Coronary artery (tissue), 2 donors: ENCODE measurements around the gene UPK3A.
"Not testable (repeated sequence)": the region's sequence is repeated elsewhere in the genome, so short reads cannot be mapped to it uniquely, and the experiment has no call there.

Experiments used
- DNase-seq: peaks from one replicate; pipeline ENCODE4 v3.0.0-alpha.2; 2017; ENCODE audit warnings: low spot score
- H3K27ac ChIP-seq, 2 donors: fragments of 200-600 bp; sonication (generic); one replicate each; pipeline ENCODE4 v1.5.1; 2016 to 2019
- H3K4me3 ChIP-seq: fragments of 200-600 bp; sonication (generic); 2 replicates; pipeline ENCODE4 v1.5.1; 2016; ENCODE audit warnings: mild to moderate bottlenecking, moderate library complexity
- TF ChIP-seq, protein P1 (sequence below): fragments of 200-600 bp; sonication (generic); IDR thresholded peaks from one replicate; pipeline ENCODE4 v1.5.1; 2019; ENCODE audit warnings: antibody characterized with exemption

The UPK3A gene

DNA sequence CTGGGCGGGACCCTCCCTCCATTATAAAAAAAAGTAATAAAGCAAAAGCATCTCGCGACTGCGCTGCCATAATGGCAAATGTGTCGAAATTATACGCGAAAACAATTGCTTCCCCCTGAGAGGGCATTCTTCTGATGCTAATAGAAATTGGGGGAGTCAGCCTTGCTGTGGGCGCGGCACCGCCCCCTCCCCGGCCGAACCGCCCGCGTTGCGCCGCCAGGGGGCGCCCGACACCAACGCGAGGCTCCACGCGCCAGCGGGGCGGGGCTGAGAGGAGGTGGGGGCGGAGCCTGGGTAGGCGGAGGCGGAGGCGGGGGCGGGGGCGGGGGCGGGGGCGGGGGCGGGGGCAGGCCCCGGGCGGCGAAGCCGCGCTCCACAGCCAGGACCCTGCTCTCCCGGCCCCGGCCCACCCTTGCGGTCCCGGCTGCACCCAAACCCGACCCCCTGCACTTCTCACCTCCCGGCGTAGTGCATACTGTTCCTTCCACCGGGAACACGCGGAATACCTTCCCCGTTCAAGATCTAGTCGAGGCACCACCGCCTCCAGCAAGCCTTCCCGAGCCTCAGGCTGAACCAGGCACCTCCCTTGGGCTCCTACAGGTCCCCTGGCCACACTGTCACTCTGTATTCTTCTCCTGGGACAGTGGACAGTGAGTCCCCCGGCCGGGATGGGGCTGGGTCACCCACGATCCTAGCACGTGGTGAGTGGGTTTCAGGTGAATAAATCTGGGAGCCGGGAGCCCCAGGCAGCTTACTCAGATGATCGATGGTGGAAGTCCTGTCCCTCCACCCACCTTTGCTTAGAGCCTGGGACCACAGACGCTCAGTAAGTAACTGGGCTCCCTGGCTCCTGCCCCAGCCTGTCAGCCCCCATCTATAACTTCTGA is 15.5 kb upstream of the UPK3A start:
- H3K4me3 ChIP-seq, result peak overlapping the region; percentile 68
- no peak for DNase-seq
- peak overlapping the region in 1 of 2 donors; percentile 56 for H3K27ac ChIP-seq
- TF ChIP-seq, protein P1, sequence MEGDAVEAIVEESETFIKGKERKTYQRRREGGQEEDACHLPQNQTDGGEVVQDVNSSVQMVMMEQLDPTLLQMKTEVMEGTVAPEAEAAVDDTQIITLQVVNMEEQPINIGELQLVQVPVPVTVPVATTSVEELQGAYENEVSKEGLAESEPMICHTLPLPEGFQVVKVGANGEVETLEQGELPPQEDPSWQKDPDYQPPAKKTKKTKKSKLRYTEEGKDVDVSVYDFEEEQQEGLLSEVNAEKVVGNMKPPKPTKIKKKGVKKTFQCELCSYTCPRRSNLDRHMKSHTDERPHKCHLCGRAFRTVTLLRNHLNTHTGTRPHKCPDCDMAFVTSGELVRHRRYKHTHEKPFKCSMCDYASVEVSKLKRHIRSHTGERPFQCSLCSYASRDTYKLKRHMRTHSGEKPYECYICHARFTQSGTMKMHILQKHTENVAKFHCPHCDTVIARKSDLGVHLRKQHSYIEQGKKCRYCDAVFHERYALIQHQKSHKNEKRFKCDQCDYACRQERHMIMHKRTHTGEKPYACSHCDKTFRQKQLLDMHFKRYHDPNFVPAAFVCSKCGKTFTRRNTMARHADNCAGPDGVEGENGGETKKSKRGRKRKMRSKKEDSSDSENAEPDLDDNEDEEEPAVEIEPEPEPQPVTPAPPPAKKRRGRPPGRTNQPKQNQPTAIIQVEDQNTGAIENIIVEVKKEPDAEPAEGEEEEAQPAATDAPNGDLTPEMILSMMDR, result peak; percentile 87

DNA sequence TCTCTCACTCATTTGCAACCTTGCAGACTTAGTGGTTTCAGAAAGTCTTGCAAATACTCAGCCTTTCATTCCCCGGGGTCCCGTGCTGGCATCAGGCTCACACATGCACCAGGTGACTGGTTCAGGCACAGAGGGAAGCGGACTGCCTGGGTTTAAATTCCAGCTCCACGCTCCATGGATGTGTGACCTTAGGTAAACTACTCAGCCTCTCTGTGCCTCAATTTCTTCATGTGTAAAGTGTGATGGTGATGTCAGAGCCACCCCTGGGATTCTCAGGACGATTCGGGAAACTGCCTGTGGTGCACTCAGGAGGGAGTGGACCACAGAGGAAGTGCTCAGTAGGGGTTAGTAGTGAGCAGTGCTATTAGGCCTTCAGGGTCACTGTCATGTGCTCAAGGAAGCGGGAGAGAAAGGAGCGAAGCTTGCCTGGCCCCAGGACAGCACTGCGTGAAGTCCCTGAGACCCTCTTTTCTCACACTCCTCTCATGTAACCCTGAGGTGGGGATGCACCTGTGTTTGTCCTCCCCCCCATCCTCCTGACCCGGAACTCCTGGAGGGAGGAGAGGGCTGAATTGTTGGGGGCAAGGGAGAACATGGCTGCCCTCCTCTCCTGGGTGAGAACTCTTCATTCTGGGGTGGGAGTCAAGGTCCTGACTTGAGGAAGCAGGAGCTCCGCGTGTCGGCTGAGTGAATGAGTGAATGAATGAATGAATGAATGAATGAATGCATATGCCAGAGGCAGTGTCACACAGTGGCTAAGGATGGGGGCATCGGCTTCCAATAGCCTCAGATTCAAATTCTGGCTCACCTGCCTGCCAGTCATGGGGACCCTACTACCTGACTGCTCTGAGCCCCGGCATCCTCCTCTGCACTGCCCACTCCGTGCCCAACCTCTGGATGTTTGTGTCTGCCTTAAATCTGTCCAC is 14.4 kb upstream of the UPK3A start:
- Histone ChIP-seq H3K27ac (no peak overlapping the region), H3K4me3 (no peak overlapping the region)
- no peak for DNase-seq
- TF ChIP-seq, protein P1, result no peak

DNA sequence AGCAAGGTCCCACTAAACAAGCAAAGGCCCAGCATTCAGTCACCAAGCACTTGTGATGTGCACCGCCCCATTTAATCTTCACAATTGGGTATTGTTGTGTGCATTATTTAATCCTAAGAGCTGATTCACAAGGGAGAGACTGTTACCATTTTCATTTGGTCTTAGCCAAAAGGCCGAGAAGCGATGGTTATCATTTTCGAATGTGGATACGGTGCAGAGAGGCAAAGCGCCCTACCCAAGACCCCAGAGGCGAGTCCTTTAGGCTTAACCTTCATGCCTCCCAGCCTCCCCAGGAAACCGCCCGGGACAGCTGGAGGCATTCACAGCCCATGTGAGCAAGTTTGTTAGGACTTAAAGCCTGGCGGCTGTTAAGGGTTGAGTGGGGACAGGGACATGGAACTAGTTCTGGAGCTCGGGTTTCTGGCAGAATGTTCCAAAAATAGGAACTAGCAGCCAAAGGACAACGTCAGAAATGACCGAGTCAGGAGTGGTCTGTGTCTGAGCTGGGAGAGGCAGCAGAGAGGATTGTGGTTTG is 13.0 kb upstream of the UPK3A start:
- no peak for DNase-seq
- TF ChIP-seq, protein P1, result no peak
- Histone ChIP-seq H3K4me3 (peak overlapping the region; percentile 24), H3K27ac (peak overlapping the region; percentile 71 to 88)

DNA sequence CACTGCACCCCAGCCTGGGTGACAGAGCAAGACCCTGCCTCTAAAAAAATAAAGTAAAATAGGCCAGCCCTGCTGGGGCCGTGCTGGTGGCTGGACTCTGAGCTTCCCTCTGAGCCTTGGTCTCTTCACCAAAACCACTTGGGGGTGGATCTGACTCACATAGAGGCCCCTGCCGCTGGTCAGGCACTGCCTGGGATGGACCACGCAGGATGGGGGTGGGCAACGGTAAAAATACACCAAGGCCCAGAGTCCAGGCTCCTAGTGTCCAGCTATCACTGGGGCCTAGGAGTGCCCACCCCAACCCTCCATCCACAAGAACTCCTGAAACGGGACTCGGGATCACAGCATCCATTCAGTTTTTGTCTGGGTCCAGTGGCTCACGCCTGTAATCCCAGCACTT is 12.3 kb upstream of the UPK3A start:
- TF ChIP-seq, protein P1, result no peak
- peak overlapping the region; percentile 71 to 88 for H3K27ac ChIP-seq
- DNase-seq, result no peak
- no peak overlapping the region for H3K4me3 ChIP-seq

DNA sequence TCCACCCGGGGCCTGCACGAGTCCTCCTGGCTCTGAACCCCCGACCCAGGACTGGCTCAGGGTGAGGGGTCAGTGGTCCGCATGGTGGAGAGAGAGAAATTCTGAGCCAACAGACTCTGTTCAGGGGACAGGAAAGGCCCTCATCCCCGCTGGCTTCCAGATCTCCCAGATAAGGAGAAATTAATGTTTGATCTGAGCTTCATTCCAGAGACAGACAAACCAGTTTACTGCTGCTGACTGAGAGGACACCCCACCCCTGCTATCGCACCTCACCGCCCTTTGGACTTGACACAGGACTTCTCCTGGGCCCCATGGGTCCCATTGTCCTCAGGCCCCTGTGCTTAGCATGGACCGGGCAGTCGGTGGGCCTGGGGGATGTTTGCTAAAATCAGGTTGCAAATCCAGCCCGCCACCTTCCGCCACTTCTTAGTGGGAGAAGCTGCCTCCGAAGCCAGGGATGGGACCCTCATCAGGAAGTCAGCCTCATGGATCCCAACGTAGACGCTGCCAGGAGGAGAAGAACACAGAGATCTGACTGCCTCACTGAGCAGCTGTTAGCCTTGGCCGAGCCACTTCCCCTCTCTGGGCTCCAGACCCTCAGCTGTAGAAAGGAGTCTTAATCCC is 11.2 kb upstream of the UPK3A start:
- no peak for DNase-seq
- Histone ChIP-seq H3K4me3 (no peak overlapping the region), H3K27ac (no peak overlapping the region)
- TF ChIP-seq, protein P1, result no peak

DNA sequence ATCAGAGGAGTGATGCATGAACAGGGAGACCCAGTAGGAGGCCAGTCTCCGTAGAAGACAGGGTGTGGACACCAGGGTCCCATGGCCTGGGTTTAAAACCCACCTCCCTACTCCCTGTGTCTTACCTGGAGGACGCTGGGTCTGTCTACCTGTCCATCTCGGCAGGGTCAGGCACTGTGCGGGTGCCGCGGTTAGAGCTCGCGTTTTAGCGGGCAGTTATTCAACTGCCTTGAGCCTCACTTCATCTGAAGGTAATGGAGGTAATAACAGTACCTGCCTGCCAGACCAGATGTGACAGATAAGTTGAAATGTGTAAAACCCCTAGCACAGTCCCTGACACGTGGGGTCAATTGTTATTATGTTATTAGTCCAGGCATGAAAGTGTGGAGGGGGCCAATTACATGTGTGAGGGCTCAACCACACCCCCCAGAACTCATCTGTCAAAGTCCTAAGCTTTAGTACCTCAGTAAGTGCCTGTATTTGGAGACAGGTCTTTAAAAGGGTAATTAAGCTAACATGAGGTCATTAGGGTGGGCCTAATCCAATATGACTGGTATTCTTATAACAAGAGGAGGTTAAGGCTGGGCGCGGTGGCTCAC is 8.1 kb upstream of the UPK3A start:
- TF ChIP-seq, protein P1, result no peak
- H3K27ac ChIP-seq, result no peak overlapping the region
- no peak for DNase-seq
- H3K4me3 ChIP-seq, result no peak overlapping the region

DNA sequence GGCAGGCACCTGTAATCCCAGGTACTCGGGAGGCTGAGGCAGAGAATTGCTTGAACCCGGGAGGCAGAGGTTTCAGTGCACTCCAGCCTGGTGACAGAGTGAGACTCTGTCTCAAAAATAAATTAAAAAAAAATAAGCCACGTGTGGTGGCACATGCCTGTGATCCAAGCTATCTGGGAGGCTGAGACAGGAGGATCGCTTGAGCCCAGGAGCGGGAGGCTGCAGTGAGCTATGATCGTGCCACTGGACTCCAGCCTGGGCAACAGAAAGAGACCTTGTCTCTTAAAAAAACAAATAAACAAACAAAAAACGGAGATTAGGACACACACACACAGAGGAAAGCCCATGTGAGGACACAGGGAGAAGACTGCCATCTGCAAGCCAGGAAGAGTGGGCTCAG is 7.0 kb upstream of the UPK3A start:
- not testable (repeated sequence) for H3K27ac ChIP-seq, H3K4me3 ChIP-seq, DNase-seq
